Mesothelial cell of epicardium (in vitro differentiated cells): ENCODE measurements around the gene PCSK6. TPM values are rescaled to one million over a fixed set of nuclear protein-coding genes. Genes with fewer than 3 reads are reported as not detected.

Source experiments
- DNase-seq, 2 experiments: peaks; one replicate each; pipeline ENCODE4 v3.0.0; 2021; ENCODE audit warnings: low spot score in 2 of 2; ENCODE audit not compliant: unreplicated experiment in 2 of 2
- H3K27ac Mint-ChIP-seq: 2 replicates; pipeline ENCODE4 v1.8.0; 2021; ENCODE audit warnings: mixed read lengths
- H3K27me3 Mint-ChIP-seq: 2 replicates; pipeline ENCODE4 v1.8.0; 2021; ENCODE audit warnings: low read depth, mixed read lengths
- H3K36me3 Mint-ChIP-seq: 2 replicates; pipeline ENCODE4 v1.8.0; 2021; ENCODE audit warnings: mixed read lengths
- H3K4me1 Mint-ChIP-seq: 2 replicates; pipeline ENCODE4 v1.8.0; 2021; ENCODE audit warnings: mixed read lengths
- H3K4me3 Mint-ChIP-seq: 2 replicates; pipeline ENCODE4 v1.8.0; 2021; ENCODE audit warnings: mild to moderate bottlenecking, moderate library complexity, mixed read lengths
- H3K9me3 Mint-ChIP-seq: 2 replicates; pipeline ENCODE4 v1.8.0; 2021; ENCODE audit warnings: mixed read lengths
- total RNA-seq: library from RNA; stranded (reverse); gene quantifications from 3 replicates; pipeline ENCODE4 v1.2.1, GENCODE V29; 2021
- TF ChIP-seq, protein P1 (sequence below): fragments of 200-600 bp; sonication (generic); IDR thresholded peaks from one replicate; pipeline ENCODE4 v1.5.0; 2021; ENCODE audit warnings: antibody characterized with exemption; ENCODE audit not compliant: unreplicated experiment

PCSK6 gene
- total RNA-seq, 1 donor from 2014 or later, result 4.5 TPM

DNA sequence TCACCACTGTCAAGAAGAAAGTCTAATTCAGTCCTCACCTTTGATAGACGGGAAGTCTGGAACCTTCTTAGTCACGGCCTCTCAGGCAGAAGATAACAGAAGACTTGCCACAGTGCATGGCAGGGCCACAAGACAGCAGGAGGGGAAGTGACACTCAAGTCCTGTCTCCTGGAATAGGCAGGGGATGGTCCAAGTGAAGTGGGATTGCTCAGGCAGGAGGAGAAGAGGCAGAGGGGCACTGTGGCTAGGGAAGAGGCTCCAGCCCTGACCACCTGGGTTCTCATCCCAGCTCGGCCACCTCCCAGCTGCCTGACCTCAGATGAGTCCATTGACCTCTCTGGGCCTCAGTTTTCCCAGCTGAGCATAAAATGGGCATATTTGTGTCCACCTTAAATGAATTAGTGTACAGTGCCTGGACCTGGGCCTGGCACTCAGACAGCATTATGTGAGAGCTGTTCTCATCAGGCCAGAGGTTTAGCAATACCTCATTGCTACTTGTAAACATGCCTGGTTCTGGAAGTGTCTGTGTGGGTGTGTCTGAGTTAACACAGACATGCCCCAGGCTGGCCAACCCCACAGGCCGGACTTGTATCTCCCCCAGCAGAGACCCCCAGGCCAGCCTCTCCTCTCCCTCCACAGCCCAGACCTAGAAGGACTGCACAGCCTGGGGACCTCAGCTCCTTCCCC, 11.5 kb upstream of the PCSK6 start:
- Mint-ChIP-seq H3K4me3 (no peak overlapping the region), H3K27ac (no peak overlapping the region), H3K27me3 (peaks cover 53% of the 10 kb centered on the region), H3K9me3 (no peaks in the 10 kb centered on the region), H3K4me1 (peaks cover 28% of the 10 kb centered on the region), H3K36me3 (no peaks in the 10 kb centered on the region)
- DNase-seq, result no peak
- TF ChIP-seq, protein P1, sequence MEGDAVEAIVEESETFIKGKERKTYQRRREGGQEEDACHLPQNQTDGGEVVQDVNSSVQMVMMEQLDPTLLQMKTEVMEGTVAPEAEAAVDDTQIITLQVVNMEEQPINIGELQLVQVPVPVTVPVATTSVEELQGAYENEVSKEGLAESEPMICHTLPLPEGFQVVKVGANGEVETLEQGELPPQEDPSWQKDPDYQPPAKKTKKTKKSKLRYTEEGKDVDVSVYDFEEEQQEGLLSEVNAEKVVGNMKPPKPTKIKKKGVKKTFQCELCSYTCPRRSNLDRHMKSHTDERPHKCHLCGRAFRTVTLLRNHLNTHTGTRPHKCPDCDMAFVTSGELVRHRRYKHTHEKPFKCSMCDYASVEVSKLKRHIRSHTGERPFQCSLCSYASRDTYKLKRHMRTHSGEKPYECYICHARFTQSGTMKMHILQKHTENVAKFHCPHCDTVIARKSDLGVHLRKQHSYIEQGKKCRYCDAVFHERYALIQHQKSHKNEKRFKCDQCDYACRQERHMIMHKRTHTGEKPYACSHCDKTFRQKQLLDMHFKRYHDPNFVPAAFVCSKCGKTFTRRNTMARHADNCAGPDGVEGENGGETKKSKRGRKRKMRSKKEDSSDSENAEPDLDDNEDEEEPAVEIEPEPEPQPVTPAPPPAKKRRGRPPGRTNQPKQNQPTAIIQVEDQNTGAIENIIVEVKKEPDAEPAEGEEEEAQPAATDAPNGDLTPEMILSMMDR, result no peak

DNA sequence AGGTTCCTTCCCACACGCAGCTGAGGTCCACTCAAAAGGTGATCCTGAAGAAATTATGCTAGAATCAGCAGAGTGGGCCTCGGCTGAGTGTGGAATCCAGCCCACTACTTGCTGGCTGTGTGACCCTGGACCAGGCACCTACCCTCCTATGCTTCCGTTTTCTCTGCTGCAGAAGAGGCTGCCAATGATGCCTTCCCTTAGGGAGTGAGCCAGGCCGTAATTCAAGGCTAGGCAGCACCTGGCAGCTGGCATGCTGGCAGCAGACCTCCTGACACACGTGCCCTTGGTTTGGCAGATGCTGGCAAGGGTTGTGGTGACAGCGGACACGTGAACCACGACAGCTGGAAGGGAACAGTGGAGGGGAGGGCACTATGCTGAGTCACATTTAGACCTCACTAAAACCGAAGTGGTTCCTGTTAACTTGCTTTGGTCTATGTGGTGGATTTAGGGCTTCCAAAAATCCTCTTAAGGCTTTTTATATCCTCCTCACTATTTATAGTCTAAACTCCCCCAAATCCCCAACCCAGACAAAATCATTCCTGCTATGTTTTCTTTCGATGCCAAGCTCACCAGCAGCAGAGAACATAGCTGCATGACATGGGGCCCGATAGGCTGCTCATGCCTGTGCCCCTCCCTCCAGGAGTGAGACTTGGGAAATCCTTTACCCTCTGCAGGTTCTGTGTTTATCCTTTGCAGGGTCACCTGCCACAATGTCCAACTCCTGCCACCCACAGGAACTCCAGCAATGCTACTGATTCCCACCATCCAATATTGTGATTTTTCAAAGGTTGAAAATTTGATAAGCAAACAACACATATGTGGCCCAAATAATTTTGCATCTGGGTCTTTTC, 10.6 kb upstream of the PCSK6 start:
- no peak overlapping the region for H3K4me3 Mint-ChIP-seq
- no peaks in the 10 kb centered on the region for H3K9me3 Mint-ChIP-seq
- H3K27ac Mint-ChIP-seq, result no peak overlapping the region
- DNase-seq, result no peak
- peaks cover 28% of the 10 kb centered on the region for H3K4me1 Mint-ChIP-seq
- TF ChIP-seq, protein P1, result no peak
- peaks cover 59% of the 10 kb centered on the region for H3K27me3 Mint-ChIP-seq
- H3K36me3 Mint-ChIP-seq, result no peaks in the 10 kb centered on the region

DNA sequence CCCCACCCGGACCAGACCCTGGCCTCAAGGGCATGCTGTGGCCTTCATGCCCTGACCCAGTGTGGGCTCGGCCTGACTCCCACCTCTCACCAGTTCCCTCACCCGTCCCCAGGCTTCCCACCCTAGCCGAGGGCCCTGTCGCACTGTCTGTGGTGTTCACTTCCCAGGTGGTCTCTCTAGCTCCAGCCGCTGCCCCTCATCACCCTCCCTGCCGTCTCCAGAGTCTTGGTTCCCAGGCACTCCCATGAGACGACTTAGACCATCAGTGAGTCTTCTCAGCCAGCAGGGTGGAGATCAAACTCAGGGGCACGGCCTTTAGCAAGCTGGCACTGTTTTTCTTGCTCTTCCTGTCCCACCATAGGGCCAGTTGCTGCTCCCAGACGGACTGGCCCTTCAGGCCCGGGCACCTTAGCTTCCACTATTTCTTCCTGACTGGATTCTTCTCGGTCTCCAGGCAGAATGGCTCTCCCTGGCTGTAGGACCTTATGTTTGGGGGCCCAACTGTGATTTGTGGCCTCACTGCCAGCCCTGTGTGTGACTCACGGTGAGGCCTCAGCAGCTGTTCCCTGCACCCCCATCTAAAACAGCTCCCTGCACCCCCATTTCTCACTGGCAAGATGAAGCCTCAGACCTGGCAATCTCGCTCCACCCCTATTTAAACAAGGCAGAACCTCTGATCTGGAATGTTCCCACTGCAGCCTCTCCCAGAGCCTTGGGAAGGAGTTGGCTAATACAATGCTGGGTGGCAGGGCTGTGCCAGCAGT, 9.4 kb upstream of the PCSK6 start:
- peaks cover 28% of the 10 kb centered on the region for H3K4me1 Mint-ChIP-seq
- no peaks in the 10 kb centered on the region for H3K36me3 Mint-ChIP-seq
- no peaks in the 10 kb centered on the region for H3K9me3 Mint-ChIP-seq
- H3K27ac Mint-ChIP-seq, result no peak overlapping the region
- no peak overlapping the region for H3K4me3 Mint-ChIP-seq
- TF ChIP-seq, protein P1, result no peak
- no peak for DNase-seq
- peaks cover 66% of the 10 kb centered on the region for H3K27me3 Mint-ChIP-seq

DNA sequence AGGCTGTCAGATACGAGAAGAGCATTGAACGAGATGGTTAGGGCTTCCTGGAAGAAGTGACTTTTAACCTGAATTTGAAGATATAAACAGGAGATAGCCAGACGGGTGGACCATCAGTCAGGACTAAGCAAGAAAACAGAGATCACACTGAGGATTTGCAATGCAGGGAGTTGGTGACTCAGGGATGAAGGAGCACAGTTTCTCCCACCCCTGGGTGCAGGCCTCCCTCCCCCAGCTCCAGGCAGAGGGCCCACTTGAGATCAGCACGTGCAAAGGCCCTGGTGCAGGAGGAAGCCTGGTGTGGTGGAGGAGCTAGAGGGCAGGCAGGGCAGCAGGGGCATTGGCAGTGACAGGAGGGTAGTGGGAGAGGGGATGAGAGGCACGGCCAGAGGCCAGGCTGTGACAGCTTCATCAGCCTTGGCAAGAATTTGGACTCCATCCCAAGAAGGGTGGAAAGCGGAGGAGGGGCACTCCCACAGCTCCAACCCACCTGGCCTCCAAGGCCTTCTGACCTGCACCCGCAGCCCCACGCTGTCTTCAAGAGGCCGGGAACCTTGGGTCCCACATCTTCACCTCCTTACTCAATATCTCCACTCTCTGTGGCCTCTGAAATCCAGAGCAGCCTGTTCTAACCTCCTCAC, 8.7 kb upstream of the PCSK6 start:
- Mint-ChIP-seq H3K27me3 (peaks cover 69% of the 10 kb centered on the region), H3K4me3 (no peak overlapping the region), H3K9me3 (no peaks in the 10 kb centered on the region), H3K36me3 (no peaks in the 10 kb centered on the region), H3K27ac (no peak overlapping the region), H3K4me1 (peaks cover 26% of the 10 kb centered on the region)
- TF ChIP-seq, protein P1, result no peak
- no peak for DNase-seq

DNA sequence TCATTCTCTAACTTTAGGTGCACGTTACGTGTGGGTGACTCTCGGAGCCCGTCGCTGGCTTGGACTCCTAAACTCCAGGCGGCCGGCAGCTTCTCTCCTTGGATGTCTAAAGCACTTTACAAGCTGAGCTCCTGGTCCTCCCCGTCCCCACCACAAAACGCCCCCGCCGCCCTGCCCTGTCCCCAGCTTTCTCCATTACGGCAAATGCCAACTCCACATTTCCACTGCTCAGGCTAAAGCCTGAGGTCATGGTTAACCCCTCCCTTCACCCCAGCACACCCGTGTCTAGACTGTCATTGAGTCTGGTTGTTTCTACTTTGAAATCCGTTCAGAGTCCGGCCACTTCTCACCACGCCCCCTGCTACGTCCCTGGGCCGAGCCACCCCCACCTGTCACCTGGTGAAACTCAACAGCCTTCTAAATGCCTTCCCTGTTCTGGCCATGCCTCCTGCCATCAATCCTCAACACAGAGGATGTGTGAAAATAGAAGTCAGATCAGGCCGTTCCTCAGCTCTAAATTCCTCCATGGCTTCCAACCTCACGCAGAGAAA, 8.1 kb upstream of the PCSK6 start:
- no peaks in the 10 kb centered on the region for H3K36me3 Mint-ChIP-seq
- peaks cover 68% of the 10 kb centered on the region for H3K27me3 Mint-ChIP-seq
- peaks cover 20% of the 10 kb centered on the region for H3K4me1 Mint-ChIP-seq
- no peak overlapping the region for H3K27ac Mint-ChIP-seq
- no peak overlapping the region for H3K4me3 Mint-ChIP-seq
- TF ChIP-seq, protein P1, result no peak
- no peaks in the 10 kb centered on the region for H3K9me3 Mint-ChIP-seq
- DNase-seq, result no peak
